NK-92 treated with Interleukin-12 subunit alpha and Interleukin-12 subunit beta, amount 100 ng/mL, for 24 hours (cell line): Measurements from ENCODE around the gene GLRX3.

Source experiments
- DNase-seq: peaks from one replicate; lab custom pipeline; 2025; lab: John Stamatoyannopoulos, UW

GLRX3 gene

DNA sequence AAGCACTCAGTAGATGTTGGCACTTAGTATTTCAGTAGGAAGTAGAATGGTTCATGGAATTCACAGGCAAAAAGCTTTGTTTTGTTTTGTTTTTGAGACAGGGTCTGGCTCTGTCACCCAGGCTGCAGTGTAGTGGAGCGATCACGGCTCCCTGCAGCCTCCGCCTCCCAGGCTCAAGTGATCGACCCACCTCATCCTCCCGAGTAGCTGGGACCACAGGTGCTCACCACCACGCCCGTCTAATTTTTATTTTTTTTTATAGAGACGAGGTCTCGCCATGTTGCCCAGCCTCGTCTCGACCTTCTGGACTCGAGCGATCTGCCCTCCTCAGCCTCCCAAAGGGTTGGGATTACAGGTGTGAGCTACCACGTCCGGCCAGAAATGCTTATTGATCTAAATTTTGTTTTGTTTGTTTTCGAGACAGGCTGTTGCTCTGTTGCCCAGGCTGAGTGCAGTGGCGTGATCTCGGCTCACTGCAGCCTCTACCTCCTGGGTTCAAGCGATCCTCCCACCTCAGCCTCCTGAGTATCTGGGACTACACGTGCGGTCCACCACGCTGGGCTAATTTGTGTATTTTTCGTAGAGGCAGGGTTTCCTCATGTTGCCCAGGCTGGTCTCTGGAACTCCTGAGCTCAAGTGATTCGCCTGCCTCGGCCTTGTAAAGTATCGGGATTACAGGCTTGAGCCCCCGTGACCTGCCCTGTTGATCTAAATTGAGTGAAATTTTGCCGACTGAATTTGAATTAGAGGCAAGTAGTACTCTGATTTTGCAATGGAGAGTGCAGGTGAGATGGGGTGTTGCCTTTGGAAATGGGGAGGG, 1.7 kb downstream of the GLRX3 start:
- no peak for DNase-seq

DNA sequence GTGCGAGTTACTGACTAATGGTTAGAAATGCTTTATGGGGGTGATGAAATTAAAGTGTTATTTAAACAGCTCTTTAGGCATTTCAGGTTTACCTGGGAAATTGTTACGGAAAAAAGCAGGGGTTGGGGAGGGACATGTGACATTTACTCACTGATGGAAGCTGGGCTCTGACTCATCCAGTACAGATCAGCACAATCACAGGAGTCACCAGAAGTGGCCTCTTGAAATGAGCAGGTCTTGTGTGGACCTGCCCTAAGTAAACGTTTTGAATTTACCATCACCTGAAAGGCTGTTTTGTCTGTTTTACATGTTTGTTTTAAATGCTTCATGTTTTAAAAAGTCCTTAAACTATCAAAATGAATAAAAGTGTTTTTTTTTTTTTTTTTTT, 2.3 kb downstream of the GLRX3 start:
- DNase-seq, result no peak

DNA sequence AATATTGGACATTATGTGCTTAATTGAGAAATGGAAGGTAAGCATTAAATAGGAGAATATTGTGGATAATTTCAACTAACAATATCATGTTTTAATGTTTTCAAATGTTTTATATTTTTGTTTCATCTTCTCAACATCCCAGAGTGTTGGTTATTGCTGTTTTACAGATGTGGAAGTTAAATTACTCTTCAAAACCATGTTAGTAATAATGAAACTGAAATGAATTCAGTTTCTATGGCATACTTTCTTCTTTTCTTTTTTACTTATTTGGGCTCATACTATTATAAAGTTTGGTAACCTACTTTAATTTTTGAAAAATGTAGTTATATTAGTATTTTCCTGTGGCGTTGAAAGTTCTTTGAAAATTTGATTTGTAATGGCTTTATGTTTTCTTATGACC, 4.2 kb downstream of the GLRX3 start:
- no peak for DNase-seq

DNA sequence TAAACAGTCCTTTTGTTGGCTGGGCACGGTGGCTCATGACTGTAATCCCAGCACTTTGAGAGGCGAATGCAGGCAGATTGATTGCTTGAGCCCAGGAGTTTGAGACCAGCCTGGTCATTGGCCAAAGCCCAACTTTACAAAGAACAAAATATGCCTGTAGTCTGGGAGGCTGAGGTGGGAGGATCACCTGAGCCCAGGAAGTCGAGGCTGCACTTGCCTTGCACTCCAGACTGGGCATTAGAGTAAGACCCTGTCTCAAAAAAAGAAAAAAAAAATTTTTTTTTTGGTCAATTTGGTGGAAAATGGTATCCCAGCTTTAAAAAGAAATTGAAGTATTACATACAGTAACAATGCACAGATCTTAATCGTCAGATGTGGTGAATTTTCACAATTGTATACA, 4.8 kb downstream of the GLRX3 start:
- DNase-seq, result no peak

DNA sequence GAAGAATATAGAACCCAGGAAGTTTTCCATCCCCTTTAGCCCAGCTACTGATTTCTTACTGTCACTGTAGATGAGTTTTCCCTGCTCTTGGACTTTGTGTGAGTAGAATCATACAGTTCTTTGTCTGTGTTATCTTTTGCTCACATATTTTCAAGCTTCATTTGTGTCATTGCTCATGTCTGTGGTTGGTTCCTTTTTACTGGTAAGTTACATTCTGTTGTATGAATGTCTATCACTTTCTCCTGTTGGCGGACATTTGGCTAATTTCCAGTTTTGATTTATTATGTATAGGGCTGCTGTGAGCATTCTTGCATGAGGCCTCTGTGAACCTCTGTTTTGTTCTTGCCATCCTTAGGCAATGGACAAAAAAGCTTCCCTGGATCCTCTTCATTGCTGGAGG, 5.3 kb downstream of the GLRX3 start:
- DNase-seq, result no peak

DNA sequence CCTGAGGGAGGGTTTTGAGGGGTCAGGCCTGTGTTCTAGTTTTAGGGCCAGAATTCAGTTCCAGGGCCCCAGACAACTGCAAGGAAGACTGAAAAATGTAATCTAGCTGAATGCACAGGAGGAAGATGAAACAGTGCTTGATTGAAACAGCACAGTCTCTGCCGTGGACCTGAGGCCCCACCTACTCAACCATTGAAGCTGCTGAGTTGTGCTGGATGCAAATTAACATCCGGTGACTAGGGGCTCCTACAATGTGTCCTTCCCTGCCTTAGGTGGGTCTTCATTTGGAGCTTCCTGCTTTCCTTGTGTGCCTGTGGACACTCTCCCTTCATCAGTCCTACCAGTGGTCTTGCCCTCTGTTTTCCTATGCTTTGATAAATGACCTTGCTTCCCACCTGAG, 5.7 kb downstream of the GLRX3 start:
- no peak for DNase-seq

DNA sequence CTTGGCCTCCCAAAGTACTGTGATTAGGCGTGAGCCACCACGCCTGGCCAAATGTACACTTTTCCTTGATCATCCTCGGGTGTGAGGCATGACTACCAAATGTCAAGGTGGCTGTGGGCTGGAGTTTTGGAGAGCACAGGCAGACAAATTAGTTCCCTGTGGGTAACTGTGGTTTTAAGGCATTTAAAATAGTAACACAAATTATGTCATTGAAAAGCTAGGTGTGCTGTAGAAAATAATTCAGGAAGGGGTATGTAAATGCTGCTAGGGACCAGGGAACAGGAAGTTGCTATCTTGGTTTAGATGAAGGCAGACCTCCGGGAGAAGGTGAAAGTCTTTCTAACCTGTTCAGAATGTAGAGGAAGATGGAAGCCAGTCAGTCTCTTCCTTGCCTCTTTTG, 9.9 kb downstream of the GLRX3 start:
- DNase-seq, result no peak

DNA sequence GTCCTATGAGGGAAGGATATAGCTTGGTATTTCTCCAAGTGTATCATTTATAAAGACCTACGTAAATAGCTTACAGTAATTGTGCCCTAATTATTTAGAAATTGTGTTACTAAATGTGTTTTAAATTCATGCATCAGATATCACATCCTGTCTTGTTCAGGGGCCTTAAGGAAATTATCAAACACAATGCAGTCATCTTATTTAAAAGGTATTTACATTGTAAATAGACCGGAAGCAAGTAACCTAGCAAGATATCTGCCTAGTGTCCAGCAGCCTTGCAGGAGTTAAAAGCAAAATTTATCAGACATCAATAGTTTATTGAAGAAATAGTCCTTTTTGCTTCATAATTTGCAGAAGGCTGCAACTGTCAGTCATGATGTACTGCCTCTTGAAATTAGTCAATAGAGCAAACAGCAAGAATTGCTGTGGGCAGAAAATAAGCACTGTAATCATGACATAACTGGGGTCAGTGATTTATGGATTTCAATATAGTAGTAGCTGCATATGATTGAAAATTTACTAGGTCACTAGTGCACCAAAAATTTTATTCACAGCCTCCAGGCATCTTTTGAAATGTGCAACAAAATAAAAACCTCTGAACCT, 23.1 kb downstream of the GLRX3 start:
- no peak for DNase-seq

DNA sequence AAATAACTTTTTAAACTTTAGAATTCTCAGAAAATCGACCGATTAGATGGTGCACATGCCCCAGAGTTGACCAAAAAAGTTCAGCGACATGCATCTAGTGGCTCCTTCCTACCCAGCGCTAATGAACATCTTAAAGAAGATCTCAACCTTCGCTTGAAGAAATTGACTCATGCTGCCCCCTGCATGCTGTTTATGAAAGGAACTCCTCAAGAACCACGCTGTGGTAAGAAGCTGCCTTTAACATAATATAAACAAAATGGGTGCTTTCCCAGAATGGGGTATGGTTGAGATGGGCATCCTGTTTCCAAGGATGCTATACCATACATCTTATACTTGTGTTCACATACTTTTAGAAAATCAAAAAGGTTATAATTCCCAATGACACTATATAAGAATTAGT, 24.6 kb downstream of the GLRX3 start:
- DNase-seq, result no peak

DNA sequence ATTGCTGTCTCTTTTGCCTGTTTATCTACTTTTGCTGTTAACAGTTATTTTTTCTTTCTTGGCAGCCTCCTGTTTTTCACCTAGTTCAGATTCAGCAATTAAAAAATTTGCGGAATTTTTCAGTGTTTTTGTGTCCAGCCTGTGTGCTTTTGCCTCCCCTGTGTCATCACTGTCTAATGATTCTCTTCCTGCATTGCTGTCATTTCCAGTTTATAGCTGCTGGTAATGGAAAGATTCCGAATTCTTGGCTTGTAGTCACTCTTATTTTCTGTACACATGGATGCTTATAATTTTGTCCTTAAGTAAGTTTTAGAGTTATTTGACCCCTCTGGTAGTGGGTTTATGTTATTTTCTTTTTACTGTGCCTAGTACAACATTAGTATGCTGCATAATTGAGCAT, 25.1 kb downstream of the GLRX3 start:
- no peak for DNase-seq

DNA sequence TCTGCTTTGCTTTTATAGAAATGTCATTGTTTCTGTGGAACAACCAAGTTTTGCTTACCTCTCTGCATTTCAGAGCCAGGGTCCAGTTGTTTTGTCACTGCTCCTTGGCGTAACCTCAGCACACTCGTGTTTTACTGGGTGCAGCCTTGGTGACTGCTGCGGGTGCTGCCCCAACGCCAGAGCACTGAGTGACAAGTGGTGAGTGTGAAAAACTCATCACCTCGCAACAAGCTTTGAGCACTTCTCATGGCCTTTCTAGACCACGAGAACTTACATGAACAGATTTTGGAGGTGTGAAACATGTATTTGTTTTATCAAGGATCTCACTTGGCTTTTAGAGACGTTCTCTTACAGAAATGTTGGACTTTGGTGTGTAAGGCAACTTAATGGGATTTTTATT, 31.0 kb downstream of the GLRX3 start:
- DNase-seq, result no peak

DNA sequence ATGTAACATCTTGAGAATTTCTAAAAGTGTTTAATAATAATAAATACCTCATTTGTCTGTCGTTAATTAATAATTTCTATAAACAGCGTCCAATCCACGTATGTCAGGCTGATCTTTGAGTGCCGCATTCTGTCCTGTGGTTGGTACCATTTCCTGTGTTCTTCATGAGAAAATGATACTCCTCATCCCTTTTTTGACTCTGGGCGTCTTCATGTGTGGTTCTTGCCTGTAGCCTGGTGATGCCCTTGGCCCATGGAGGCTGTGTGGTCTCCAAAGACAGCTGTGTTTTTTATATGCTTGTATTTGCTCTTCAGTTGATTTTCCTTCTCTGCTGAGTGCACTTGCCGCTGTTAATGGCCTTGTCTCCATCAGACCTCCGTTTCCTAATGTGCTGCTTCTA, 31.5 kb downstream of the GLRX3 start:
- no peak for DNase-seq

DNA sequence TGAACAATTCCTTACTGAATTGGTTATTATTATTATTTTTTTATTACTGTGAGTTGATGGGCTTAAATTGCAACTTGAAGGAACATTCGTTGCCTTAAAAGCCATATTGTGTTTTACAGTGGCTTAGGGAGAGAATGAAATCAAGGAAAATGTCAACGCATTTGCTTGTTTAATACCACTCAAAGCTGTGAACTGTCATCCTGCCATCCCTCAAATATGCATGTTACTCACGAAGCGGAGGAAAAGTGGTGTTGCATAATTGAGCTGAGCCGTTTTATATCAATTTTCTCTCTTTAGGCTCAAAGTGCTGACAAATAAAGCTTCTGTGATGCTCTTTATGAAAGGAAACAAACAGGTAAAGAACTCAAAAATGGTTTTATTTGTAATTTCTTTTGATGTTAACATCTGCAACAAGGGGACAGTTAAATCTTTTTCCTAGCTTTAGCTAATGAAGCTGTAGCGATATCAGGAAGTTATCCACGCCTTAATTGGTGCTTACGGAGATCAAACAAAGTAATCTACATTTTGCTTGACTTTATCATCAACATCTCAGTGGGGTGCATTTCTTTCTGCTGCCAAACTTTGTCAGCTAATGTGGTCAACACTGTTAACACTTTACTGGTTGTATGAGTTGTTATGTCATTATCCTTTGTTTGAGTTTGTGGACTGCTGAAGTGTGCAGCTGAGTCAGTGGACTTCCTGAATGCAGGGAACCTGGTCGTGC, 33.1 kb downstream of the GLRX3 start:
- DNase-seq, result no peak

DNA sequence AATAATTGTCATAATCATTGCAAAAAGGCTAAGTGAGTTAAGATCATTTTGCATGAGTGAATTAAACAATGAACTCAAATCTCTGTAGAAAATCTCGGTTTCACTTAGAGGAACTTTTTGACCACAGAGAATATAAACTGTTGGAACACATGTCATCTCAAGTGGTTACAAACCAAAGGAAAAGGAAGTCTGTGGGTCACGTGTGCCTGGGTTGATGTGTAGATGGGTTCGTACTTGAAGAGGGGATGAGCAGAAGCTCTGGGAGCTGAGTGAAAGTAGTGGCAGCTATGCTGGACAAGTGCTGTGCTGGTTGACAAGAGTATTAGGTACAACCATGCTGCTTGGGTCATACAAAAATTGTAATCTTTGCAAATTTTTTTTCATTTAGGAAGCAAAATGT, 35.0 kb downstream of the GLRX3 start:
- DNase-seq, result no peak

DNA sequence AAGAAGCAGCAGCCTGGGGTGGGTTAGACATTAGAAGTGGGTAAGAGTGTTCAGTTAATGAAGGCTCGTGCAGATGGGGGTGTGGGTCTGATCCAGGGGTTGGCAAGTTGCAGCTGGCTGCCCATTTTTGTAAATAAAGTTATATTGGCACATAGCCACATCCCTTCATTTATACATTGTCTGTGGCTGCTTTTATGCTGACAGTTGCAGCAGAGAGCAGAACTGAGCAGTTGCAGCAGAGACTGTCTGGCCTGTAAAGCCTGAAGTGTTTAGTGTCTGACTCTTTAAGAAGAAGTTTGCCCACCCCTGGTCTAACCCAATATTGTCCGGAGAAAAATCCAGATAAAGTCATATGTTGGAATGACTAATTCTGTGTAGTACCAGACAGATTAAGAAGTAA, 38.1 kb downstream of the GLRX3 start:
- no peak for DNase-seq

DNA sequence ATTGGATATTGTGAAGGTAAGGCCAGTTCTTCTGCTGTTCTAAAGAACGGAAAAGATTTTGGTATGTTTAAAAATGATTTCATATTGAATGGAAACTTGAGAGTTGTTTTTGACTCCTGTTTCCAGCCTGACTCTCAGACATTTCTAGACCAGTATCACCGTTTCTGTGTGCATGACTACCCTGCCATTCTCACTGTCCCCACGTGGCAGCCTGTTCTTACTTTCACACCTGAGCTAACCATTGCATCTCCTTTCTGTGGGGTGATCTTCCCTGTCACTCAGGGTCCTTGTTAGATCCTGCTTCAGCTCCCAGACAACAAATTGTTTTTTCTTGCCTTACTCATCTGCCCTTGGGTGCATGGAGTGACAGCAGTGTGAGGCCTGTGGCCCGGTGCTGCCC, 38.9 kb downstream of the GLRX3 start:
- DNase-seq, result no peak

DNA sequence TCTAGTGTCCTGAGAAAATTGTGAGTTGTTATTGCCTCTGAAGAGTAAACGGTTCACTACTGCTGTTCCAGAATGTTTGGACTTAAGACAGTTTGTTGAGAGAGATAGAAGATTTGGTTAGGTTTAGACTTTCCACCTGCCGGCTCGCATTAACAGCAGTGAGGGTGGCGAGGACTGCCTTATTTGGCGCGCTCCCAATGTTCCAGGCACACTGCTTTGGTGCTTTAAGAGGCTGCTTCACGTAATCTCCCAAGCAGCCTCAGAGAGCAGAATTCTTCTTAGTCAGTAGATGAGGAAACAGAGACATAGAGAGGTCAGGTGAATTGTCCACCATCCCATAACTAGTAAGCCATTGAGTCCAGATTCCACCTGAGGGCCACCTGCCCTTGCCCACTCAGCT, 41.1 kb downstream of the GLRX3 start:
- no peak for DNase-seq

DNA sequence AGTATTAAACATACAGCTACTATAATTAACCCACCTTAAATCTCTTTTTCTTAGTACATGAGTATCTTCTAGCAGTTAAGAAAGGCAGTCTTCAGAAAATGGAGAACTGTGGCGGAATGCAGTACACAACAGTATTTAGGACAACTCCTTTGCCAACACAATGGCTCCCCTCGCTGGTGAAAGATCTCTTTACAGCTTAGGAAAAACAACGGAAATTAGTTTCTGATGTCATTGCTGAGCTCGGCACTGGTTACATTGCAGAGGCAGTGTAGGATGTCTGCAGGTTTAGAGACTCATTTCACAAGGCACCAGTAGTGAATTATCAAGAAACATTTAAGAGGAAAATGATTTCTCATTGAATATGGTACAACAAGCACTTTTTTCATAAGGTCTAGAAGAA, 43.4 kb downstream of the GLRX3 start:
- DNase-seq, result no peak

DNA sequence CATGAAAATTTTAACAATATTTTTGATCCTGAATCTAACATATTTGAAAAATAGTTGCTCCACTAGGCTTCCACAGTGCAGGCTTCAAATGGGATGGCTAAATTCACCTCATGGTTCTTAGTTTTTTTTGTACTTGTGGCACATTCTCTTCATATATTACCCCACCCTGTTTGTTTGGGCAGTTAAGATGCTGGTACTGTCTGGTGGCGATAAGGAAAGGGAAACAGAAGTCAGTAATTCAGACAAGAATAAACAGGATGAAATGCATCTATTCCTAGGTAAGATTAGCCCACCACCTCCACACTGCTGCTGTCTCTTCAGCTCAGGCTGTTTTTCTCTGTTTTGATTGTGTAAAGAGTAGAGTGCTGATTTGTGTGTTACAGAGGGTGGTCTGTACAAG, 44.2 kb downstream of the GLRX3 start:
- no peak for DNase-seq

DNA sequence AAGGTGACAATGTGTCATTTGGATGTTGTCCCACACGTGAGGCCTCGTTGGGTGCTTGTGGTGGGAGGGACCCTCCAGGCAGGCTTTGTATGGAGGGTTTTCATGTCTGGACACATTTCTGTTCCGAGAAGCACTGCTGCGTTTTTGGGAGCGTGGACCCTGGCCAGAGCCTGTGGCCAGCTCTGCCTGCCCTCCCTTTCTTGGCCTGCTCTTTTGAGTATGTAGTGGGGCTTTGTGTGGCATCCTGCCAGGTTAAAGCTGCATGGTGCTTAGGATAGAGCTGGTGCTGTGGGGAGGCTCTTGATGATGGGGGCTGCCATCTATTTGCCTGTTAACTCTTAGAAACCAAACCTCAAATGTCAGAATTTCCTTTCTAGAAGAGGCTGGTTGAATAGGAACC, 45.7 kb downstream of the GLRX3 start:
- no peak for DNase-seq

DNA sequence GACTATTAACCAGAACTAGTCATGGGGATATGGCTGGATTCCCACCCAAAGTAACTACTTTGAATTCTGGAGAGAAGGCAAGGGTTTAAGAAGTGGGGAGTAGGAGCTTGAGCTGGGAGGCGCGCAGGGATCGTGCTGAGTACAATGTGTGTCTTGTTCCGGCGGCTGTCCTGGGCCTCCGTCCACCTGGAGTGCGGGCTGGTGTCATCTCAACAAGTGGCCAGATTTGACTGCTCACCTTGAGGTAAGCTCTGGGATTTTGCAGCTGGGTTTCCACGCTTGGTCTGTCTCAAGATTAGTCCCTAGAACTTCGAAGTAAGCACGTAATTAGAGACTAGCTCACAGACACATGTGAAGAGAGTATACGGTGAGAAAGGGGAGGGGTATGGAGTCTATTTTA, 49.4 kb downstream of the GLRX3 start:
- no peak for DNase-seq

DNA sequence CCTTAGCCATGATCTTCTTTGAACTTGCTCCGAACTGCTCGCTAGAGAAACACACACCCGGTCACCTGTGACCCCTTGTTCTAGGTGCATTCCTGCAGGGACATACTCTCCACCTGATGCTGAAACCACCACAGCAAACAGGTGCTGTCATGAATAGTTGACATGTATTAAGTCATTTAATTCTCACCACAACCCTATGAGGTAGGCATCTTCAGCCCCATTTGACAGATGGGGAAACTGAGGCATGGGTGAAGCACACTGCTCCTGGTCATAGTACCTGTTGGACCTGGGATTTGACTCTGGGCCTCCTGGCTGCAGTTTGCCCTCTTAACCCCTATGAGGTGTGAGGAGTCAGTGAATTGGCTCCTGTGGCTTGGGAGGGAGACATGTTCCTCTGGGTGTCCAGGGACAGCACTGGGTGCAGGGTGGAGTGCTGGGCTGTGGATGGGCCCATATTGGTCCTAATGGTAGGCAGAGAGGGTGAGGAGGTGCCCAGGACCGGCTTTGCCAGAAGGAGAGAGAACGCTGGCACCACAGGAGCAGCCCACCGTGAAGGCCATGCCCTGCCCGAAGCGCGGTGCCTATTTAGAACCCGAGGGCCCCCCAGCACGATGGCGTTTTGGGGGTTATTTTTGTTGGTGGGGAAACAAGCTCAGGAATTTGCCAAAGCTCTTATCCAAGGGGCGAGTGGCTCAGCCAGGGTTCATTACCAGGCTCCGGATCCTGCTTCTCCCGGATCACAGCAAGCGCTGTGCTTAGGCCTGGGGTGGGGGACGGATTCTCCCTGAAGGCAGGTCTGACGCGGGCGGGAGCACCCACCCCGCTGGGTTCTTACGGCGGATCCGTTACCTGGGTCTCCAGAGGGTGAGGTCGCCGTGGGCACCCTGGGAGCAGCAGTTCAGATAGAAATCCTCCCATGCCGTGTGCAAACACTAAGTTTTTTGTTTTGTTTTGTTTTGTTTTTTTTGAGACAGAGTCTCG, 52.3 kb downstream of the GLRX3 start:
- no peak for DNase-seq
